HG03460 (cell line): ENCODE results near the gene MYRF.

Source experiments
- ATAC-seq: cut with Tn5 transposase; IDR thresholded peaks from one replicate; pipeline ENCODE4 v1.9.1; 2021; ENCODE audit not compliant: unreplicated experiment

MYRF gene

DNA sequence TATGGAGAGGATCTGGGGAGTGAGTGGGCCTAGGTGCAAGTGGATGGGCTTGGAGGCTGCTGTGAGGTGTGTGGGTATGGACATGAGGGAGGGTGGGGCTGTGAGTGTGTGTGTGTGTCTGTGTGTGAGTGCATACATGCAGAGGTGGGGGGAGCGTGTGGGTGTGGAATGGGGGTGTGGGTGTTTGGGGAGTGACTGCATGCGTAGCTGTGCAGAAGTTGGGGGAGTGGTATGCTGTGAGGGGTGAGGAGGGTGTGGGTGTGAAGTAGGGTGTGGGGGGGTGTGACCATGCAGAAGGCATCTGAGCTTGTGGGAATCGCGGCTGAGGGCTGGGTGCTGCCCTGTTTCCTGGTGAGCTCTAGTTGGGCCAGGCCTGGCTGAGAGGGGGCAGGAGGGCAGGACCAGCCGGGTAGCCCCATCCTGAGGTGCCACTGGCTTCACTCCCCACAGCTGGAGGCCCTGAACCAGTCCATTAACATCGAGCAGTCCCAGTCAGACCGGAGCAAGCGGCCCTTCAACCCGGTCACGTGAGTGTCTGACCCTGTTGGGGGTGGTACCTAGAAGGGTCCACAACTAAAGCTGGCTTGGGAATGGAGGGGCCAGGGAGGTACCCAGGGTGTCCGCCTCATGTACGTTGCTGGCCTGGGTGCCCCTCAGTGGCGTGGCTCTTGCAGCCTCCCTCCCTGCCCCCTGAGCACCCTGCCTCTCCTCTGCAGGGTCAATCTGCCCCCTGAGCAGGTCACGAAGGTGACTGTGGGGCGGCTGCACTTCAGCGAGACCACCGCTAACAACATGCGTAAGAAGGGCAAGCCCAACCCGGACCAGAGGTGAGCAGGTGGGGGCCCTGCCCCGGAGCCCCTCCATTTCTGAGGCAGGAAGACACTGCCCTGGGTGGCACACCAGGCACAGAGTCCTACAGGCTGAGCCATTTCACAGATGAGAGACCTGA lies 23.4 kb downstream of the MYRF start:
- ATAC-seq = no peak

DNA sequence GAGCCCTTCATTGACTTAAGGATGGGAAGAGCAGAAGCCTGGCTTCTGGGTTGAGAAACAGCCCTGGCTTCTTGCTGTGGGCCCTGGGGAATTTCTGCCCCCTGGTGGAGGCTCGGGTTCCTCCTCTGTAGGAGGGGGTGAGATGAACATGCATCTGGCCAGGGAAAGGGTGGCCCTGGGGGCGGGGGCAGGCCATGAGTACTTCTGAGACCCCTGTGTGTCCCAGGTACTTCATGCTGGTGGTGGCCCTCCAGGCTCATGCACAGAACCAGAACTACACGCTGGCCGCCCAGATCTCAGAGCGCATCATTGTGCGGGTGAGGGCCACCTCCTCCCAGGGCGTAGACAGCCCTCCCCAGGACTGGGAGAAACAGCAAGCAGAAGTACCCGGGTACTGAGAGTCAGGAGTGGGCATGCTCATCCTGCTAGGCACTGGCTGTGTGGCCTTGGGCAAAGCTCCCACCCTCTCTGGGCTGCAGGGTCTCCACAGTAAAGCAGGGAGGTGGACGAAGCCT lies 24.2 kb downstream of the MYRF start:
- no peak for ATAC-seq

DNA sequence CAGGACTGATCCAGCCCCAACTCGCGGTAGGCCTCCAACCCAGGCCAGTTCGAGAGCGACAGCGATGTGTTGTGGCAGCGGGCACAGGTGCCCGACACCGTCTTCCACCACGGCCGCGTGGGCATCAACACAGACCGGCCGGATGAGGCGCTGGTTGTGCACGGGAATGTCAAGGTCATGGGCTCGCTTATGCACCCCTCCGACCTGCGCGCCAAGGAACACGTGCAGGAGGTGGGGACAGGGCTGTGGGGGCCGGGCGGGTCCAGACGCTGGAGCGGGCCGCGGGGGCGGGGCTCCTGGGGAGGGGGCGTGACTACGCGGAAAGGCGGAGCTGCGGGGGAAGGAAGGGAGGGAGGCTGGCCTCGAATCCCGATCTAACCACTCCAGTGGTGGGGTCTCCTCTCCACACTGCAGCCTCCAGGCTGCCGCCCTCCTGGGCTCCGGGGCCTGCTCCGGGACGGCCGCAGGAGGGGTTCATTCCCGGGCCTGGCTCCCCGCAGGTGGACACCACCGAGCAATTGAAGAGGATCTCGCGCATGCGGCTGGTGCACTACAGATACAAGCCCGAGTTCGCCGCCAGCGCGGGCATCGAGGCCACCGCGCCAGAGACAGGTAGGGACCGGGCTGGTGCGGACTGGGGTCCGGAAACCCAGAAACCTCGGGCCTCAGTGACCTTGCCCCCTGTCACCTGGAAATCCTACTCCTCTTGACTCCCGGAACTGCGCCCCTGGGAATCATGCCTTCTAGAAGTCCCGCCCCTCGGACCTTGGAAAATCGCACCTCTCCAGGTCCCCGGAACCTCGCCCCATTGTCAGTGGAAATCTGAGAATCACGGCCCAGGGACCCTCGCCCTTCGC lies 25.0 kb downstream of the MYRF start:
- no peak for ATAC-seq

DNA sequence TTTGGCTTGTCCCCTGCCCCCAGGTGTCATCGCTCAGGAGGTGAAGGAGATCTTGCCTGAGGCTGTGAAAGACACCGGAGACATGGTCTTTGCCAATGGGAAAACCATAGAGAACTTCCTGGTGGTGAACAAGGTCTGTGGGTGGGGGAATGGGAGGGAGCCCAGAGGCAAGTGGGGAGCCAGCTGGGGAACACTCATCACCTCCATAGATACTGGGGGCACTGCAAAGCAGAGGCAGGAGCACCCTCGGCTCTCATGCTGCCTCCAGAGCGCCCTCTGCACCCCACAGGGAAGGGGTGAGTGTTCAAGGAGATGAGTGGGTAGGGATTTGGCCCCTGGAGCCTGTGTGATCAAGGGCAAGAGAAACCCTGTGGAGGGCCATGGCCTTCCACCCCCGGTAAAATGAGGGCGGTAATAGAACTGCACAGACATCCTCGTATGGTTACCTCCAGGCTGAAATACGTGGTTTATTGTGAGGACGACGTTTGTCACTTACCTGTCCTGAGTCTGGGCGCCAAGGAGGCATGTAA lies 26.0 kb downstream of the MYRF start:
- no peak for ATAC-seq

DNA sequence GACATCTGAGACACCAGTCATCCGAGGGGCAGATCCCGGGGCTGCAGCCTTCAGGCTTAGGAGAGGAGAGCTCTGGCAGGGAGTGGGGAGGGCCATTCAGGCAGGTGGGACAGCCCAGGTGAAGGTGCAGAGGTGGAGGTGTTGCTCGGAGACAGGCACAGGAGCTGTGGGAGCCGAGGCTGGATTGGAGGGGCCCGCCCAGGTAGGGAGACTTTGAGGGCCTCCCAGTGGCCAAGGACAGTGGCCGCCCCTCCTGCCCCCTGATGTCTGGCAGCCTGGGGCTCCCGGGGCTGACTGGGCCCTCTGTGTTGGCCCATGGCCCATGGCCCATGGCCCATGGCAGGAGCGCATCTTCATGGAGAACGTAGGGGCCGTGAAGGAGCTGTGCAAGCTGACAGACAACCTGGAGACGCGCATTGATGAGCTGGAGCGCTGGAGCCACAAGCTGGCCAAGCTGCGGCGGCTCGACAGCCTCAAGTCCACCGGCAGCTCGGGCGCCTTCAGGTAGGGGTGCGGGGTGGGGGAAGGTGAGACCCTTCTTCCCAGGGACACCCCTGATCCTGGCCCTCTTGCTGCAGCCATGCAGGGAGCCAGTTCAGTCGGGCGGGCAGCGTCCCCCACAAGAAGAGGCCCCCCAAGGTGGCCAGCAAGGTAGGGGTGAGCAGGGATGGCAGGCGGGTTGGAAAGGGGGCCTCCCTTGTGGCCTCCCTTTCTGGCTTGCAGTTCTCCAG lies 26.6 kb downstream of the MYRF start:
- ATAC-seq = no peak

GRCh38 chr11:61779666-61780525 lies 27.5 kb downstream of the MYRF start:
- no peak for ATAC-seq

DNA sequence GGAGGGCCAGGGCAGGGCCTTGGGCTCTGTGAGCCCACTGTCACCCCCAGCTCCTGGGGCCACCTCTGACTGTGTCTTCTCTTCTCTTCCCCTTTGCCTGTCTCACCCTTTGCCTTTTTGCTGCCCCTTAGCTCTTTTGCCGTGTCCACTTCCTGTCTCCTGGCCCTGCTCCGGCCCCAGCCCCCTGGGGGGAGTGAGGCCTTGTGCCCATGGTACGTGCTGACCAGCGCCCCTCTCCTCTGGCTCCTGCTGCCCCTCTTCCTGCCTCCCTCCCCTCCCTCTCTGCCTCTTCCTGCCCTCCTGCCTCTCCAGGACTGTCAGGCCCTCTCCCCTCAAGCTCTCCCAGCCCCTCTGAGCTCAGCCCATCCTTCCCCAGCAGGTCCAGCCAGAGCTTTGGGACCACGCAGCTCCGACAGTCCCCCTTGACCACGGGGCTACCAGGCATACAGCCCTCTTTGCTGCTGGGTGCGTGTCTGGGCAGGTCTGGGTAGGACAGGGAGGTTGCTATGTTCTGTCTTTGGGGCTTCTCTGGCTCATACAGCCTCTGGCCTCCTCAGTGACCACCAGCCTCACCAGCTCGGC lies 28.2 kb downstream of the MYRF start:
- ATAC-seq = no peak

DNA sequence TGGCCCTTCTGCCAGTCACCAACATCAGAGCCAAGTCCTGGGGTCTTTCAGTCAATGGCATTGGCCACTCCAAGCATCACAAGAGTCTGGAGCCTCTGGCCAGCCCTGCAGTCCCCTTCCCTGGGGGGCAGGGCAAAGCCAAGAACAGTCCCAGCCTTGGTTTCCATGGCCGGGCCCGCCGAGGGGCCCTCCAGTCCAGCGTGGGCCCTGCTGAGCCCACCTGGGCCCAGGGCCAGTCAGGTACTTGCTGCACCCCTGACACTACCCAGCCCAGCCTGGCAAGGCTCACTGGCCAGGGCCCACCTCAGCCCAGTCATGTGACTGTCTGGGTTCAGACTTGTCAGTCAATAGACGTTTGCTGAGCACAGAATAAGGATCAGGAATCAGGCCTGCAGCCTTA lies 29.1 kb downstream of the MYRF start:
- no peak for ATAC-seq

DNA sequence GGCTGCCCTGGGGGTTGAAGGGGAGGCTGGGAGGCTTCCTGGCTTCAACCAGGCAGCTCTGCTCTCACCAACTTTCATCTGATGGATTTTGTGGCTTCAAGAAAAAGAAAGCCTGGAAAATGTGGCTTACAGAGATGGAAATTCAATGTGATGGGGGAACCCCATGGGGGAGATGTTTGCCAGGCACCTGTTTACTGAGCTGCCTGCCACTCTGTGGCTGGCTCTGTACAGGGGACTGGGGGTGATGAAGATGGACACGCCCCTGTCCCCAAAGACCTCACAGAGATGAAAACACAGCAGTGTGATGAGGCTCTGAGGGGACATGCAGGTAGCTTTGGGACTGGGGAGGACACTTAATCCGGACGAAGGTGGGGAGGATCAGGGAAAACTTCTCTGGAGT lies 29.9 kb downstream of the MYRF start:
- ATAC-seq = no peak

GRCh38 chr11:61782841-61783240 lies 30.4 kb downstream of the MYRF start:
- no peak for ATAC-seq

- no peak for ATAC-seq
Observed at GRCh38 chr11:61783717-61784505, 31.5 kb downstream of the MYRF start.

GRCh38 chr11:61784506-61784805 lies 32.0 kb downstream of the MYRF start:
- no peak for ATAC-seq

DNA sequence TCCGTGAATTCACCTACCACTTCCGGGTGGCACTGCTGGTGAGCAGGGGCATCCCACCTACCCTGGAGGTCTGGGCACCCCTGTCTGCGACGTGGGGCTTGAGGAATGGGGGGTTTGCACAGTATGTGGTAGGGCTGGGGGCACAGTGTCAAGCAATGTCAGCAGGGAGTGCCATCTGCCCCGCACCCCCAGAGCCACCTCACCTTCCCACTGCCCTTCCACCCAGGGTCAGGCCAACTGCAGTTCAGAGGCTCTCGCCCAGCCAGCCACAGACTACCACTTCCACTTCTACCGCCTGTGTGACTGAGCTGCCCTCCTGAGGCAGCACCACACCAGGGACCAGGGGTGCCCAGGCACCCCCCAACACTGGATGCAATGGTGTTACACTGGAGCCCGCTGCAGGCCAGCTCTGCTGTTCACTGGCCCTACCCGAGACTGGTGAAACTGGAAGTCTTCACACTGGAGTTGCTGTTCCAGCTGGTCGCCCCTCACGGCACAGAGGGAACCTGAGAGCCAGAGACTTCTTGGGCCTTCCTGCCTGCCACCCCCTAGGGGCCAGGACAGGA lies 33.5 kb downstream of the MYRF start:
- ATAC-seq = no peak

DNA sequence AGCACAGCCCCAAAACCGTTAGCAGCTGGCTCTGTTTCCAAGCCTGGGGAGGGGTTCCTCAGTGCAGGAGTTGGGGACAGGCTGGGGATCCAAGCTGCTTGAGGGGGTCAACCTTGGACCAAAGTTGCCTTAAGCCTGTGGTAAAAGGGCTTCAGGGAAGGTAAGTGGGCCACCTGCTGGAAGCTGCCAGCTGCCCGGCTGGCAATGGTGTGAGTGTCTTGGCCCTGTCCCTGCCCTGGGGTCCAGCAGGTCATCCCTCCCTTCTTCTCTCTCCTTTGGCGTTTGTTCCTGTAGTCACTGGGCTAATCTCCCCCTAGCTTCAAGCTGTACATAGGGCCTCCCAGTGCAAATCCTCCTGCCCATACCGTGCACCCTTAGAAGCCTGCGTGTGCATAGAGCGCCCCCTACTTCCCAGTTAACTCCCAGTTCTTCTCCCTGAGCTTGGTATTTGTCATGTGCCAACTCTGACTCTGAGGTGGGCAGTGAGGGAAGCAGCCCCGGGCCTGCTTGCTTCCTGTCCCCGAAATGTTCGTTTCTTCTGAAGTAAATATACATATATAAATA lies 35.6 kb downstream of the MYRF start:
- no peak for ATAC-seq

DNA sequence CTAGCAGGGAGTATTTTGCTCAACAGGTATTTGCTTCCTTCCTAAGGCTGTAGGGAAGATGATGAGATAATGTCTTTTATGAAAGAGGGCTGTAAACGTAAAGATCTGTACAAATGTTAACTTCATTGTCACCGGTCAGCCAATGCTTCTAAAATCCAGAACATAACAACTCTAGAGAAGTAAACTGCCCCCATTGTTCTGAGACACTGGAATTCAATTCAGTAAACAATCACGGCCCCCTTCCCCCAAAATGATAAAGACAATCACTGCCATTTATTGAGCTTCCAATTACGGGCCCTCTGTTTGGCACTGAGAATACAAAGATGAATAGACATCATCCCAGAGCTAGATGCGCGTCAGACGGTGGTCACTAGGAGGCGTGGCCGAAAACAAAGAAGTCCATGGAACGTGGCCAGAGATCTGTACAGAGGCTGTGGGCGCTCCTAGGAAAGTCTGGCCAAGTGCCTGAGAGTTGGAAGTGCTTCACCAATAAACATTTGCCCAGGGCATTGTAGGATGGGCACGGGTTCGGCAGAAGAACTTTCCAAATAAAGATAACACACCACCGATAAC lies 39.4 kb downstream of the MYRF start:
- peak; percentile 19 for ATAC-seq

DNA sequence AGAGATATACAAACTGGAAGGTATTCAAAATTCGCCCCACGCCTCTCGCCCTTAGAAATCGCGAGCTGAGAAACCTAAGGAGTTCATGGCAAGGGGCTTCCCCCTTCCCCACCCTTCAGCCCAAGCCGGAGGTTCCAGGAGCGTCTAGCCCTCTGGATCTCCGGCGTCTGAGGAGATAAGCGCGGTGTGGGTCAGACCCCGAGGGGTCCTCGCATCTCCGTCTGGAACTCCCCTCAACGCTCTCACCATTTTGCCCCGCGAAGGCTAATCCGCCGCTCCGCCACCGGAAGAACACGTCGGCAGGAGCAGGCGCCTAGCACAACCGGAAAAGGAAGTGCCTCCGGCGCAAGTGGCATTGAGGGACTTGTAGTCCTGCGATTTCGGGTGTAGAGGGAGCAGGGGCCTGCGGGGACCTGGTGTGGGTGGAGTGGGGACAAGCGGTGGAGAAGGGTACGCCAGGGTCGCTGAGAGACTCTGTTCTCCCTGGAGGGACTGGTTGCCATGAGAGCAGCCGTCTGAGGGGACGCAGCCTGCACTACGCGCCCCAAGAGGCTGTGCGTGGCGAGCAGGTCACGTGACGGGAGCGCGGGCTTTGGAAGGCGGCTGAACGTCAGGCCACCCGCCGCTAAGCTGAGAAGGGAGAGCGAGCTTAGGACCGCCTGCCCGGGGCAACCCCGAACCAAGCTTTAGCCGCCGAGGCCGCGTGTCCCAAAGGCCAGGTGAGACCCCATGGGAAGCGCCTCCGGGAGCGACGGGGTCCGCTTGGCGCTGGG lies 40.1 kb downstream of the MYRF start, which contains the start of the genes FEN1 and TMEM258:
TSS of gene FEN1 (plus strand) at position 602 of the 773 bp plus-strand sequence. CDS start 2,451 bp downstream, outside the sequence.
TSS of gene TMEM258 (minus strand) at position 290 of the 773 bp plus-strand sequence. CDS start at position 249, 41 bp downstream.
- peak; percentile 80 for ATAC-seq
